Panc1 (cell line): ENCODE results near the gene KAT14. TPM values are rescaled to one million over a fixed set of nuclear protein-coding genes. Genes with fewer than 3 reads are reported as not detected.
"Not testable (repeated sequence)": the region's sequence is repeated elsewhere in the genome, so short reads cannot be mapped to it uniquely, and the experiment has no call there.

Experiments used
- ATAC-seq: fragments of 200-7000 bp; cut with Tn5 transposase; 2 replicates; pipeline ENCODE4 v1.9.1; 2020; ENCODE audit warnings: mild to moderate bottlenecking, moderate library complexity
- BruUV-seq: library from RNA; stranded (reverse); fragments of 400-500 nt; replicated peaks from 2 replicates; lab custom pipeline; 2021; lab: Mats Ljungman, UMichigan
- CTCF ChIA-PET: fragments of 300-600 bp; sonication (Branson Sonifier 250); formaldehyde crosslinking; loops from one replicate; lab custom pipeline; 2022; ENCODE audit warnings: antibody characterized with exemption; lab: Charles Lee
- POLR2A ChIA-PET: fragments of 300-600 bp; sonication (Branson Sonifier 250); formaldehyde crosslinking; loops from one replicate; lab custom pipeline; 2022; ENCODE audit warnings: antibody characterized with exemption; lab: Charles Lee
- DNase-seq: peaks from one replicate; pipeline ENCODE4 v3.0.0-alpha.2; 2010; ENCODE audit warnings: low read depth, low spot score
- H3K27ac ChIP-seq: 2 replicates; pipeline ENCODE4 v1.5.1; 2011; ENCODE audit warnings: mild to moderate bottlenecking, low read length, inconsistent platforms
- H3K27me3 ChIP-seq: fragments of 200-500 bp; sonication (Bioruptor generic); 2 replicates; pipeline ENCODE4 v1.6.0; 2014; ENCODE audit warnings: low read length, inconsistent platforms; ENCODE audit not compliant: control insufficient read depth, insufficient read depth
- H3K36me3 ChIP-seq: fragments of 200-500 bp; sonication (Bioruptor generic); 2 replicates; pipeline ENCODE4 v1.5.1; 2014; ENCODE audit warnings: inconsistent platforms, mild to moderate bottlenecking, low read length, moderate library complexity; ENCODE audit not compliant: control insufficient read depth, insufficient read depth
- H3K4me1 ChIP-seq: 2 replicates; pipeline ENCODE4 v1.5.1; 2011; ENCODE audit warnings: inconsistent platforms, mild to moderate bottlenecking, low read length, moderate library complexity; ENCODE audit not compliant: control insufficient read depth, insufficient read depth
- H3K4me3 ChIP-seq, 2 experiments: 2 replicates each; pipeline ENCODE4 v1.5.1; 2011 to 2012; ENCODE audit warnings: low read depth in 2 of 2, low read length in 2 of 2, mild to moderate bottlenecking in 2 of 2, inconsistent platforms in 1 of 2, moderate library complexity in 1 of 2
- H3K9me3 ChIP-seq: fragments of 200-500 bp; sonication (Bioruptor generic); 2 replicates; pipeline ENCODE4 v1.5.1; 2014; ENCODE audit warnings: low read depth, mild to moderate bottlenecking, inconsistent platforms, low read length, moderate library complexity; ENCODE audit not compliant: control insufficient read depth, insufficient read depth
- CTCF ChIP-seq: fragments of 450-650 bp; IDR thresholded peaks from 2 replicates; pipeline ENCODE4 v1.5.1; 2017; ENCODE audit warnings: mild to moderate bottlenecking
- POLR2AphosphoS5 ChIP-seq: IDR thresholded peaks from 2 replicates; pipeline ENCODE4 v1.6.1; 2012; ENCODE audit warnings: mild to moderate bottlenecking, low read depth, low read length, moderate library complexity
- REST ChIP-seq, 2 experiments: IDR thresholded peaks; 2 replicates each; pipeline ENCODE4 v1.6.1; 2011 to 2012; ENCODE audit warnings: low read depth in 2 of 2, control low read depth in 1 of 2, low read length in 1 of 2, mild to moderate bottlenecking in 1 of 2, moderate library complexity in 1 of 2; ENCODE audit not compliant: insufficient read depth in 1 of 2
- SIN3A ChIP-seq: IDR thresholded peaks from 2 replicates; pipeline ENCODE4 v1.6.1; 2012; ENCODE audit warnings: low read depth, mild to moderate bottlenecking, low read length, moderate library complexity, borderline replicate concordance; ENCODE audit not compliant: insufficient read depth
- TCF7L2 ChIP-seq: IDR thresholded peaks from 2 replicates; pipeline ENCODE4 v1.6.1; 2011; ENCODE audit warnings: mild to moderate bottlenecking, low read depth, low read length, inconsistent platforms
- in situ Hi-C: cut with HindIII; loops from 2 replicates; pipeline ENCODE4 v1.10.0; 2016; ENCODE audit warnings: low sequenced_read_pairs, low pct_unique_long_range_greater_than_20kb
- intact Hi-C: fragments of 100-400 bp; cut with micrococcal nuclease; formaldehyde crosslinking; loops from one replicate; pipeline ENCODE4 v1.10.0; 2022; ENCODE audit not compliant: unreplicated experiment
- total RNA-seq: library from RNA; stranded (reverse); gene quantifications from one replicate; pipeline ENCODE4 v1.2.1, GENCODE V29; 2021; ENCODE audit not compliant: unreplicated experiment

The KAT14 gene
- total RNA-seq, 1 experiment from 2014 or later: 12.7 TPM

GRCh38 chr20:18191306-18191705 lies 53.6 kb downstream of the KAT14 start:
- H3K36me3 ChIP-seq: no peaks in the 10 kb centered on the region

GRCh38 chr20:18194461-18194860 lies 56.8 kb downstream of the KAT14 start:
- in situ Hi-C loops, BruUV-seq: not testable (repeated sequence)

More at GRCh38 chr20:18191306-18191705, 53.6 kb downstream of the KAT14 start:
- BruUV-seq: no TSS peak
- Histone ChIP-seq H3K27me3 (no peaks in the 10 kb centered on the region), H3K27ac (no peak overlapping the region), H3K4me3 (no peak overlapping the region), H3K9me3 (no peaks in the 10 kb centered on the region), H3K4me1 (no peaks in the 10 kb centered on the region)
- no peak for ATAC-seq
- ChIA-PET POLR2A (no interaction called here), CTCF (no interaction called here)
- intact Hi-C loops: no loop called here
- no peak for TF ChIP-seq CTCF
- no peak for TF ChIP-seq REST (IDR thresholded peaks at IDR 0.05; ENCODE audit: insufficient read depth in 1 of 2, low read depth in 2 of 2, low read length in 1 of 2)
- no peak for TF ChIP-seq TCF7L2
- no peak for TF ChIP-seq SIN3A
- no peak for TF ChIP-seq POLR2AphosphoS5
- in situ Hi-C loops: no loop called here
- no peak for DNase-seq

GRCh38 chr20:18195931-18196330 lies 58.3 kb downstream of the KAT14 start:
- no peaks in the 10 kb centered on the region for H3K27me3 ChIP-seq
- no peak for TF ChIP-seq POLR2AphosphoS5
- TF ChIP-seq REST (IDR thresholded peaks at IDR 0.05; ENCODE audit: insufficient read depth in 1 of 2, low read depth in 2 of 2, low read length in 1 of 2): no peak
- TF ChIP-seq CTCF: no peak
- no peak for TF ChIP-seq TCF7L2
- TF ChIP-seq SIN3A: no peak
- POLR2A ChIA-PET: no interaction called here
- DNase-seq (no peak), ATAC-seq (no peak)
- BruUV-seq: no TSS peak
- CTCF ChIA-PET: no interaction called here
- H3K4me1 ChIP-seq: no peaks in the 10 kb centered on the region
- no peak overlapping the region for H3K27ac ChIP-seq
- no peaks in the 10 kb centered on the region for H3K36me3 ChIP-seq
- no peak overlapping the region for H3K4me3 ChIP-seq
- in situ Hi-C loops: no loop called here
- H3K9me3 ChIP-seq: no peaks in the 10 kb centered on the region
- intact Hi-C loops: no loop called here

More at GRCh38 chr20:18194461-18194860, 56.8 kb downstream of the KAT14 start:
- intact Hi-C loops, H3K27ac ChIP-seq, H3K27me3 ChIP-seq, POLR2A ChIA-PET, ATAC-seq, H3K9me3 ChIP-seq, H3K4me1 ChIP-seq, CTCF ChIA-PET, H3K4me3 ChIP-seq, H3K36me3 ChIP-seq, DNase-seq: not testable (repeated sequence)
